ENCODE measurements around the gene TSPAN3. TPM values are rescaled to one million over a fixed set of nuclear protein-coding genes. Genes with fewer than 3 reads are reported as not detected.

Gene TSPAN3
- total RNA-seq, 4 donors from 2014 or later: 92.2 to 165 (median 131) TPM

DNA sequence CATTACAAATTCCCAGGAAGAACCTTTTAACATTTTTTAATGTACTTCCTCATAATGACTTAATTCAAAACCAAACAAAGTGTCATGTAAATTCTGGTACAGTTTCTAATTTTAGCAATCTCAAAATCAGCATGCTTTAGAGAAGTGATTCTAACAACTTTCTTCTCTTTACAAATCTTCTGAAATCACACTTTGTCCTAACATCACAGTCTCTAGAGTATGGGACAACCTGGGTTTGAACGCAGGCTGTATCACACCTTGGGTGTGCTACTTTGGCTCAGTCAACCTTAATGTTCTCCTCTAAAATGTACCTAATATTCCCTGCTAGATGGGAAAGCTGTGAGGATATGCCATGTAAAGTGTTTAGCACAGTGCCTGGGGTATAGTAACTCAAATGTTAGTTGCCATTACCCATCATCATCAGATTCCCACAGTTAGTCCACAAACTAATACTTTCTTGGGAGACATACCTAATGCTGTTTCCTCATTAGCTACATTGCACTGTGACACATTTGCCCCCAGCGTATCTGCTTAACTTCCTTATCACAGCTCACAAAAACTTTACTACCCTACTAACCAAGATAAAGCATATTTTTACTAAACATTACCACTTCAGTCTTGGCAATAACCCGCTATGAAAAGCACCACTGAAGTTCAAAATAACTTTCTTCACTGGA lies 3.1 kb downstream of the TSPAN3 start:
- Histone ChIP-seq H3K9me3 (no peaks in the 10 kb centered on the region), H3K4me3 (no peak overlapping the region), H3K27me3 (no peaks in the 10 kb centered on the region), H3K4me1 (peaks cover 27 to 58% (median 52%) of the 10 kb centered on the region in 4 donors), H3K36me3 (no peaks in the 10 kb centered on the region), H3K27ac (replicated peaks in 1 of 4) (no peak overlapping the region)
- WGBS: 65% methylated on average over 3 of the region's 3 CpGs
- DNase-seq (ENCODE audit: extremely low spot score): no peak
- TF ChIP-seq EP300 (IDR thresholded peaks at IDR 0.05) (no peak), POLR2A (IDR thresholded peaks at IDR 0.05; ENCODE audit: low read depth) (no peak), POLR2AphosphoS5 (IDR thresholded peaks at IDR 0.05) (no peak), CTCF (IDR thresholded peaks at IDR 0.05) (no peak)
- intact Hi-C loops (cut with DNase I): no loop called here

GRCh38 chr15:77066971-77067690 lies 3.8 kb downstream of the TSPAN3 start:
- H3K4me1 ChIP-seq: peaks cover 27 to 63% (median 55%) of the 10 kb centered on the region in 4 donors
- H3K27ac ChIP-seq (replicated peaks in 1 of 4): no peak overlapping the region
- H3K27me3 ChIP-seq: no peaks in the 10 kb centered on the region
- 74% methylated on average over 3 of the region's 3 CpGs for WGBS
- H3K4me3 ChIP-seq: no peak overlapping the region
- TF ChIP-seq EP300 (IDR thresholded peaks at IDR 0.05) (no peak), CTCF (IDR thresholded peaks at IDR 0.05) (no peak), POLR2AphosphoS5 (IDR thresholded peaks at IDR 0.05) (no peak), POLR2A (IDR thresholded peaks at IDR 0.05; ENCODE audit: low read depth) (no peak)
- H3K36me3 ChIP-seq: no peaks in the 10 kb centered on the region
- DNase-seq (ENCODE audit: extremely low spot score): no peak
- H3K9me3 ChIP-seq: no peaks in the 10 kb centered on the region
- intact Hi-C loops (cut with DNase I): no loop called here

DNA sequence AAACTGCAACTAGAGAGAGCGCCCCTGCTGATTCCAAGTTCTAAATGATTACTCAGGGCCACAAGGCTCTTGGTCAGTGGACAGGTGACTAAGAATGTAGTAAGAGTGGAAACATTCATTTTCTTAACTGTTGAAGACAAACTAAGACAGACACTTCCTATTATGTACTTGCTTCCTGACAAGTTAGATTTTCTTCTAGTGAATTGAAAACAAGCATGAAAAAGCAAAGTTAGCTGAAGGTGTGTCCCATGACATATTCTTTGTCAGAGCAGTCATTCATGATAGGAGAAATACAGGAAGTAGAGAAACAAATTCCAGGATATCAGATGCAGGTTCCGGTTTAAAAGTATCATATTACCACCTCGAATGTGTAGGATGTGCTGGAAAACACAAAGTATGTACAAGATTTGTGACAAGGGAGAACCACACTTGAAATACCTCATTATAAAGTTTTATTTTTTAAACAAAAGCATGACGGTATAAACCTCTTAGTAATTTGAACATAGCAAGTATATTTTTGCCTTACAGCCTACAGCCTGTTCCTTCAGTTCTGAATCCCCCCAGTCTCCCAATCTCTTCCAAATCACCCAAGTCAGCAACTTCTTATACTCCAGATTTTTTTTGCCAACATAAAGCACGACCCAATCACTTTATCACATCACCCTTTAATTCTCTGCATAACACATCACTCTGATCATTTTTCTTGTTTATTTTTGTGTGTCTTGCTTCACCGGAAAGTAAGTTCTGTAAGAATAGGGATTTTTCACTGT lies 6.2 kb downstream of the TSPAN3 start:
- H3K4me3 ChIP-seq: no peak overlapping the region
- H3K36me3 ChIP-seq: no peaks in the 10 kb centered on the region
- peaks cover 39 to 74% (median 70%) of the 10 kb centered on the region in 4 donors for H3K4me1 ChIP-seq
- 71% methylated on average over 6 of the region's 6 CpGs for WGBS
- no peak for TF ChIP-seq POLR2AphosphoS5 (IDR thresholded peaks at IDR 0.05)
- no peak for TF ChIP-seq POLR2A (IDR thresholded peaks at IDR 0.05; ENCODE audit: low read depth)
- no peak for TF ChIP-seq CTCF (IDR thresholded peaks at IDR 0.05)
- TF ChIP-seq EP300 (IDR thresholded peaks at IDR 0.05): no peak
- H3K9me3 ChIP-seq: no peaks in the 10 kb centered on the region
- no peak overlapping the region for H3K27ac ChIP-seq (replicated peaks in 1 of 4)
- no peak for DNase-seq (ENCODE audit: extremely low spot score)
- intact Hi-C loops (cut with DNase I): no loop called here
- no peaks in the 10 kb centered on the region for H3K27me3 ChIP-seq

GRCh38 chr15:77064063-77064462 lies 6.8 kb downstream of the TSPAN3 start:
- Histone ChIP-seq H3K27ac (replicated peaks in 1 of 4) (no peak overlapping the region), H3K4me1 (peaks cover 37 to 74% (median 68%) of the 10 kb centered on the region in 4 donors), H3K36me3 (no peaks in the 10 kb centered on the region), H3K27me3 (no peaks in the 10 kb centered on the region), H3K9me3 (no peaks in the 10 kb centered on the region), H3K4me3 (no peak overlapping the region)
- no peak for DNase-seq (ENCODE audit: extremely low spot score)
- no peak for TF ChIP-seq POLR2AphosphoS5 (IDR thresholded peaks at IDR 0.05)
- WGBS: 61% methylated on average over 2 of the region's 2 CpGs
- intact Hi-C loops (cut with DNase I): no loop called here

DNA sequence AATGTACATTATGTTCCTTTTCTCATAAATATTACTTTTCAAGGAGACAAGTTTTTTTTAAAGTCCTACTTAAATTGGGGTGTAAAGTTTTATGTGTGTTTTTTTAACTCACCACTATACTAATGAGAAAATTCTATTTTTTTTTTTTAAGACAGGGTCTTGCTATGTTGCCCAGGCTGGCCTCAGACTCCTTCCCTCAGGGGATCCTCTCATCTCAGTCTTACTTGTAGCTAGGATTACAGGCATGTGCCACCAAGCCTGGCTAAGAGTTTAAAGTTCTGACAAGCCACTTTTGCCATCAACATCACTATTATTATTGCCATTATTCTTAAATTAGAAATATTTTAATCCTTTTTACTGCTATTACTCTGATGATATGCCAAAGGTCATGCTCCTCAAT lies 7.7 kb downstream of the TSPAN3 start:
- TF ChIP-seq POLR2AphosphoS5 (IDR thresholded peaks at IDR 0.05) (no peak), EP300 (IDR thresholded peaks at IDR 0.05) (no peak), CTCF (IDR thresholded peaks at IDR 0.05) (no peak), POLR2A (IDR thresholded peaks at IDR 0.05; ENCODE audit: low read depth) (no peak)
- peaks cover 35 to 73% (median 65%) of the 10 kb centered on the region in 4 donors for H3K4me1 ChIP-seq
- no peak for DNase-seq (ENCODE audit: extremely low spot score)
- intact Hi-C loops (cut with DNase I): no loop called here
- H3K27me3 ChIP-seq: no peaks in the 10 kb centered on the region
- H3K4me3 ChIP-seq: no peak overlapping the region
- H3K36me3 ChIP-seq: no peaks in the 10 kb centered on the region
- no peak overlapping the region for H3K27ac ChIP-seq (replicated peaks in 1 of 4)
- H3K9me3 ChIP-seq: no peaks in the 10 kb centered on the region

Measured in esophagus muscularis mucosa (tissue), 4 donors.